GM12878 (cell line): Measurements from ENCODE around the gene DENND6B. TPM values are rescaled to one million over a fixed set of nuclear protein-coding genes. Genes with fewer than 3 reads are reported as not detected.

Experiments used
- ATAC-seq: fragments of 200-7000 bp; cut with Tn5 transposase; 3 replicates; pipeline ENCODE4 v1.9.1; 2020; ENCODE audit warnings: mild to moderate bottlenecking, moderate library complexity
- BruUV-seq: library from RNA; stranded (reverse); fragments of 400-500 nt; replicated peaks from 2 replicates; lab custom pipeline; 2021; lab: Mats Ljungman, UMichigan
- CTCF ChIA-PET: fragments of 300-600 bp; sonication (Branson Sonifier 250); formaldehyde crosslinking; extraction: SDS; loops from one replicate; lab custom pipeline; 2021; ENCODE audit warnings: inconsistent platforms; lab: Yijun Ruan, JAX
- POLR2A ChIA-PET: fragments of 350-600 bp; formaldehyde crosslinking; extraction: SDS; loops from one replicate; lab custom pipeline; 2021; ENCODE audit warnings: inconsistent platforms; lab: Charles Lee
- RAD21 ChIA-PET: fragments of 300-600 bp; sonication (Branson Sonifier 250); formaldehyde crosslinking; loops from one replicate; lab custom pipeline; 2023; ENCODE audit warnings: antibody characterized with exemption; ENCODE audit not compliant: unreplicated experiment; lab: Charles Lee
- SMC1A ChIA-PET: fragments of 300-600 bp; sonication (Branson Sonifier 250); formaldehyde crosslinking; loops from one replicate; lab custom pipeline; 2023; ENCODE audit not compliant: unreplicated experiment, uncharacterized antibody; lab: Charles Lee
- DNase-seq: peaks from one replicate; pipeline ENCODE4 v3.0.0-alpha.2; 2011; ENCODE audit warnings: low read depth, low spot score
- FAIRE-seq: peaks from 3 replicates; lab custom pipeline; 2011; peaks lifted over from hg19 to GRCh38; lab: Jason Lieb, UNC
- H2AFZ ChIP-seq: 2 replicates; pipeline ENCODE4 v1.6.0; 2011; ENCODE audit warnings: low read depth, low read length, control low read depth; ENCODE audit not compliant: control insufficient read depth
- H3K27ac ChIP-seq: 2 replicates; pipeline ENCODE4 v1.5.1; 2011; ENCODE audit warnings: control low read depth; ENCODE audit not compliant: control insufficient read depth, insufficient read depth
- H3K27me3 ChIP-seq, 2 experiments: replicated peaks in 1 of 2; 2 replicates each; pipeline versions ENCODE4 v1.6.0 to v1.6.1; 2011; ENCODE audit warnings: low read length in 1 of 2; ENCODE audit not compliant: control insufficient read depth in 2 of 2, insufficient read depth in 2 of 2
- H3K36me3 ChIP-seq, 2 experiments: 2 replicates each; pipeline ENCODE4 v1.5.1; 2011; ENCODE audit warnings: low read length in 1 of 2; ENCODE audit not compliant: control insufficient read depth in 2 of 2, insufficient read depth in 2 of 2
- H3K4me1 ChIP-seq: 2 replicates; pipeline ENCODE4 v1.6.1; 2011; ENCODE audit warnings: mild to moderate bottlenecking, low read length, moderate library complexity, mixed read lengths; ENCODE audit not compliant: control insufficient read depth, insufficient read depth
- H3K4me2 ChIP-seq: 2 replicates; pipeline ENCODE4 v1.6.0; 2011; ENCODE audit warnings: control low read depth; ENCODE audit not compliant: control insufficient read depth, insufficient read depth
- H3K4me3 ChIP-seq: fragments of 200-600 bp; sonication (generic); 2 replicates; pipeline ENCODE4 v1.5.1; 2016
- H3K79me2 ChIP-seq: 2 replicates; pipeline ENCODE4 v1.6.0; 2011; ENCODE audit warnings: low read length; ENCODE audit not compliant: control insufficient read depth, insufficient read depth
- H3K9ac ChIP-seq: 2 replicates; pipeline ENCODE4 v1.8.0; 2011; ENCODE audit warnings: low read length, control low read depth, mixed read lengths; ENCODE audit not compliant: control insufficient read depth, insufficient read depth
- H3K9me3 ChIP-seq: replicated peaks from 3 replicates; pipeline ENCODE4 v1.5.1; 2011; ENCODE audit warnings: mild to moderate bottlenecking, low read length; ENCODE audit not compliant: control insufficient read depth, insufficient read depth
- H4K20me1 ChIP-seq: 2 replicates; pipeline ENCODE4 v1.6.0; 2011; ENCODE audit not compliant: control insufficient read depth, insufficient read depth
- BHLHE40 ChIP-seq, 2 experiments: fragments of 450-650 bp in 1 of 2; IDR thresholded peaks; 2 replicates each; pipeline ENCODE4 v1.6.1; 2011 to 2017; ENCODE audit warnings: low read depth in 2 of 2, borderline replicate concordance in 1 of 2, improper control_type of control experiment in 1 of 2, low read length in 1 of 2, mild to moderate bottlenecking in 1 of 2
- CHD1 ChIP-seq: IDR thresholded peaks from 2 replicates; pipeline ENCODE4 v1.6.1; 2012; ENCODE audit warnings: low read depth, low read length, improper control_type of control experiment
- GABPA ChIP-seq: IDR thresholded peaks from 2 replicates; pipeline ENCODE4 v1.6.1; 2014; ENCODE audit warnings: antibody characterized with exemption, low read depth, mild to moderate bottlenecking, inconsistent platforms
- IRF4 ChIP-seq: IDR thresholded peaks from 2 replicates; pipeline ENCODE4 v1.6.1; 2011; ENCODE audit warnings: low read depth, low read length
- KLF5 ChIP-seq: fragments of 450-650 bp; IDR thresholded peaks from 2 replicates; pipeline ENCODE4 v1.6.1; 2014; ENCODE audit warnings: mild to moderate bottlenecking; ENCODE audit not compliant: partially characterized antibody
- MTA3 ChIP-seq: IDR thresholded peaks from 2 replicates; pipeline ENCODE4 v1.6.1; 2012; ENCODE audit warnings: low read length, inconsistent platforms, borderline replicate concordance
- TBL1XR1 ChIP-seq: IDR thresholded peaks from 2 replicates; pipeline ENCODE4 v1.6.1; 2012; ENCODE audit warnings: low read depth, low read length, improper control_type of control experiment
- ZBTB4 ChIP-seq: fragments of 450-650 bp; formaldehyde crosslinking; IDR thresholded peaks from 2 replicates; pipeline ENCODE4 v1.4.0; 2022; ENCODE audit warnings: mild to moderate bottlenecking, moderate library complexity
- WGBS: methylation state at CpG from one replicate; pipeline ENCODE4 v1.1.6; 2016; ENCODE audit warnings: low lambda C conversion rate; ENCODE audit not compliant: insufficient replicate concordance, insufficient coverage; ENCODE audit errors: missing lambda C conversion rate; 5-methylcytosine and 5-hydroxymethylcytosine counted together
- in situ Hi-C: fragments of 300-500 bp; cut with MboI; formaldehyde crosslinking; loops from 9 replicates; pipeline ENCODE4 v1.14.3; 2018; ENCODE audit warnings: mixed read lengths
- intact Hi-C: fragments of 100-400 bp; cut with micrococcal nuclease; formaldehyde crosslinking; loops from one replicate; pipeline ENCODE4 v1.14.2; 2022; ENCODE audit not compliant: unreplicated experiment
- polyA plus RNA-seq, 11 experiments: library from polyadenylated mRNA; depleted of rRNA in 4 of 11; unstranded in 6 of 11; stranded (reverse) in 5 of 11; fragments of >200 nt; fragmentation: Nextera tagmentation in 4 of 11; fragmentation: Illumina TruSeq in 1 of 11; extraction: Ambion mirVana in 4 of 11; extraction: Trizol in 1 of 11; gene quantifications; 1 replicate in 1 of 11; 2 replicates in 10 of 11; pipeline versions ENCODE4 v1.2.1 to v1.2.3, GENCODE V29; 2011 to 2016; ENCODE audit warnings: inconsistent platforms in 2 of 11, missing spikeins in 2 of 11, low read depth in 1 of 11
- total RNA-seq, 4 experiments: library from RNA; depleted of rRNA in 3 of 4; stranded (reverse); fragments of >200 nt in 3 of 4; fragmentation: Illumina TruSeq in 1 of 4; extraction: Trizol in 1 of 4; gene quantifications; 2 replicates each; pipeline versions ENCODE4 v1.2.1 to v1.2.3, GENCODE V29; 2013 to 2021
- TF ChIP-seq, protein P1 (sequence below): fragments of 450-650 bp; IDR thresholded peaks from 2 replicates; pipeline ENCODE4 v1.6.1; 2018; ENCODE audit warnings: mild to moderate bottlenecking, low read depth, moderate library complexity; ENCODE audit not compliant: partially characterized antibody
- TF ChIP-seq, protein P2 (sequence below), 3 experiments: IDR thresholded peaks in 2 of 3; conservative IDR thresholded peaks in 1 of 3; 2 replicates each; pipeline ENCODE4 v1.5.1; 2011; ENCODE audit warnings: low read depth in 3 of 3, low read length in 3 of 3, mild to moderate bottlenecking in 3 of 3, control low read depth in 2 of 3, moderate library complexity in 2 of 3, inconsistent platforms in 1 of 3, mixed read lengths in 1 of 3; ENCODE audit not compliant: control insufficient read depth in 2 of 3, insufficient read depth in 1 of 3; ENCODE audit errors: extremely low read depth in 1 of 3
- TF ChIP-seq, protein P3 (sequence below): fragments of 150-350 bp; IDR thresholded peaks from 2 replicates; pipeline ENCODE4 v1.6.1; 2014; ENCODE audit warnings: mild to moderate bottlenecking, low read depth, low read length

DENND6B gene
- total and polyA plus RNA-seq, 10 of the 15 experiments (the other 5 are each of a cell fraction or from before 2014, with no cell fraction given), result 0.72 to 11.3 (median 6.2) TPM

GRCh38 chr22:50316114-50317065 is 10.4 kb downstream of the DENND6B start:
- in situ Hi-C loops, result no loop called here
- Histone ChIP-seq H3K27me3 (no peaks in the 10 kb centered on the region), H3K9ac (no peak overlapping the region), H3K9me3 (no peaks in the 10 kb centered on the region), H4K20me1 (no peaks in the 10 kb centered on the region), H2AFZ (no peak overlapping the region), H3K36me3 (no peaks in the 10 kb centered on the region), H3K27ac (no peak overlapping the region), H3K4me3 (no peak overlapping the region), H3K79me2 (peaks cover 13% of the 10 kb centered on the region), H3K4me1 (peaks cover 13% of the 10 kb centered on the region), H3K4me2 (no peak overlapping the region)
- ATAC-seq, result no peak
- RAD21 ChIA-PET, result interaction anchor here (2.5 kb wide), 1 partner anchor 11 kb away, joined by 13 read pairs; no protein-coding TSS in a partner anchor
- FAIRE-seq, result no peak
- POLR2A ChIA-PET, result interaction anchor here (1.2 to 1.9 kb wide), 3 partner anchors 9 to 22 kb away, joined by 3 to 4 read pairs (median 3); no protein-coding TSS in a partner anchor
- SMC1A ChIA-PET, result interaction anchor here (1.2 to 2.8 kb wide), 2 partner anchors 8 to 25 kb away, joined by 3 to 9 read pairs; no protein-coding TSS in a partner anchor
- CTCF ChIA-PET, result interaction anchor here (1.0 to 1.3 kb wide), 3 partner anchors 13 to 44 kb away, joined by 3 to 5 read pairs (median 4); no protein-coding TSS in a partner anchor
- no TSS peak for BruUV-seq
- no peak for DNase-seq
- 91% methylated on average over 28 of the region's 45 CpGs for WGBS
- intact Hi-C loops, result no loop called here
- TF ChIP-seq TBL1XR1, result no peak
- TF ChIP-seq, protein P1, sequence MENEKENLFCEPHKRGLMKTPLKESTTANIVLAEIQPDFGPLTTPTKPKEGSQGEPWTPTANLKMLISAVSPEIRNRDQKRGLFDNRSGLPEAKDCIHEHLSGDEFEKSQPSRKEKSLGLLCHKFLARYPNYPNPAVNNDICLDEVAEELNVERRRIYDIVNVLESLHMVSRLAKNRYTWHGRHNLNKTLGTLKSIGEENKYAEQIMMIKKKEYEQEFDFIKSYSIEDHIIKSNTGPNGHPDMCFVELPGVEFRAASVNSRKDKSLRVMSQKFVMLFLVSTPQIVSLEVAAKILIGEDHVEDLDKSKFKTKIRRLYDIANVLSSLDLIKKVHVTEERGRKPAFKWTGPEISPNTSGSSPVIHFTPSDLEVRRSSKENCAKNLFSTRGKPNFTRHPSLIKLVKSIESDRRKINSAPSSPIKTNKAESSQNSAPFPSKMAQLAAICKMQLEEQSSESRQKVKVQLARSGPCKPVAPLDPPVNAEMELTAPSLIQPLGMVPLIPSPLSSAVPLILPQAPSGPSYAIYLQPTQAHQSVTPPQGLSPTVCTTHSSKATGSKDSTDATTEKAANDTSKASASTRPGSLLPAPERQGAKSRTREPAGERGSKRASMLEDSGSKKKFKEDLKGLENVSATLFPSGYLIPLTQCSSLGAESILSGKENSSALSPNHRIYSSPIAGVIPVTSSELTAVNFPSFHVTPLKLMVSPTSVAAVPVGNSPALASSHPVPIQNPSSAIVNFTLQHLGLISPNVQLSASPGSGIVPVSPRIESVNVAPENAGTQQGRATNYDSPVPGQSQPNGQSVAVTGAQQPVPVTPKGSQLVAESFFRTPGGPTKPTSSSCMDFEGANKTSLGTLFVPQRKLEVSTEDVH, result no peak
- TF ChIP-seq ZBTB4 (CRISPR knock-in tag), result no peak
- no peak for TF ChIP-seq KLF5
- no peak for TF ChIP-seq BHLHE40 (IDR thresholded peaks at IDR 0.05; ENCODE audit: borderline replicate concordance in 1 of 2, low read depth in 2 of 2, low read length in 1 of 2)
- TF ChIP-seq, protein P2, sequence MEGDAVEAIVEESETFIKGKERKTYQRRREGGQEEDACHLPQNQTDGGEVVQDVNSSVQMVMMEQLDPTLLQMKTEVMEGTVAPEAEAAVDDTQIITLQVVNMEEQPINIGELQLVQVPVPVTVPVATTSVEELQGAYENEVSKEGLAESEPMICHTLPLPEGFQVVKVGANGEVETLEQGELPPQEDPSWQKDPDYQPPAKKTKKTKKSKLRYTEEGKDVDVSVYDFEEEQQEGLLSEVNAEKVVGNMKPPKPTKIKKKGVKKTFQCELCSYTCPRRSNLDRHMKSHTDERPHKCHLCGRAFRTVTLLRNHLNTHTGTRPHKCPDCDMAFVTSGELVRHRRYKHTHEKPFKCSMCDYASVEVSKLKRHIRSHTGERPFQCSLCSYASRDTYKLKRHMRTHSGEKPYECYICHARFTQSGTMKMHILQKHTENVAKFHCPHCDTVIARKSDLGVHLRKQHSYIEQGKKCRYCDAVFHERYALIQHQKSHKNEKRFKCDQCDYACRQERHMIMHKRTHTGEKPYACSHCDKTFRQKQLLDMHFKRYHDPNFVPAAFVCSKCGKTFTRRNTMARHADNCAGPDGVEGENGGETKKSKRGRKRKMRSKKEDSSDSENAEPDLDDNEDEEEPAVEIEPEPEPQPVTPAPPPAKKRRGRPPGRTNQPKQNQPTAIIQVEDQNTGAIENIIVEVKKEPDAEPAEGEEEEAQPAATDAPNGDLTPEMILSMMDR (IDR thresholded peaks at IDR 0.05 in 2 of 3, conservative IDR thresholded peaks at IDR 0.05 in 1 of 3; ENCODE audit: control insufficient read depth in 2 of 3, extremely low read depth in 1 of 3, insufficient read depth in 1 of 3, low read depth in 3 of 3, low read length in 3 of 3), result no peak
- no peak for TF ChIP-seq MTA3
- TF ChIP-seq GABPA, result no peak
- TF ChIP-seq, protein P3, sequence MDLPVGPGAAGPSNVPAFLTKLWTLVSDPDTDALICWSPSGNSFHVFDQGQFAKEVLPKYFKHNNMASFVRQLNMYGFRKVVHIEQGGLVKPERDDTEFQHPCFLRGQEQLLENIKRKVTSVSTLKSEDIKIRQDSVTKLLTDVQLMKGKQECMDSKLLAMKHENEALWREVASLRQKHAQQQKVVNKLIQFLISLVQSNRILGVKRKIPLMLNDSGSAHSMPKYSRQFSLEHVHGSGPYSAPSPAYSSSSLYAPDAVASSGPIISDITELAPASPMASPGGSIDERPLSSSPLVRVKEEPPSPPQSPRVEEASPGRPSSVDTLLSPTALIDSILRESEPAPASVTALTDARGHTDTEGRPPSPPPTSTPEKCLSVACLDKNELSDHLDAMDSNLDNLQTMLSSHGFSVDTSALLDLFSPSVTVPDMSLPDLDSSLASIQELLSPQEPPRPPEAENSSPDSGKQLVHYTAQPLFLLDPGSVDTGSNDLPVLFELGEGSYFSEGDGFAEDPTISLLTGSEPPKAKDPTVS, result no peak
- TF ChIP-seq CHD1, result no peak
- TF ChIP-seq IRF4, result no peak
